Measurements from ENCODE around the gene RNASE9.
"Not testable (repeated sequence)": the region's sequence is repeated elsewhere in the genome, so short reads cannot be mapped to it uniquely, and the experiment has no call there.

The RNASE9 gene

GRCh38 chr14:20572382-20572990 lies 11.6 kb upstream of the RNASE9 start:
- DNase-seq (ENCODE audit: low spot score) = not testable (repeated sequence)

GRCh38 chr14:20570720-20571119 lies 9.9 kb upstream of the RNASE9 start:
- DNase-seq (ENCODE audit: low spot score) = not testable (repeated sequence)

- not testable (repeated sequence) for DNase-seq (ENCODE audit: low spot score)
Measured at GRCh38 chr14:20569865-20570264, 9.0 kb upstream of the RNASE9 start.

- no peak for DNase-seq (ENCODE audit: low spot score)
Measured at GRCh38 chr14:20569066-20569465, 8.2 kb upstream of the RNASE9 start.

- DNase-seq (ENCODE audit: low spot score) = no peak
Measured at GRCh38 chr14:20568393-20568792, 7.5 kb upstream of the RNASE9 start.

- not testable (repeated sequence) for DNase-seq (ENCODE audit: low spot score)
Measured at GRCh38 chr14:20567199-20567598, 6.4 kb upstream of the RNASE9 start.

GRCh38 chr14:20564501-20564997 lies 3.7 kb upstream of the RNASE9 start:
- no peak for DNase-seq (ENCODE audit: low spot score)

GRCh38 chr14:20563971-20564370 lies 3.1 kb upstream of the RNASE9 start:
- DNase-seq (ENCODE audit: low spot score) = no peak

GRCh38 chr14:20559461-20559904 lies 1.4 kb downstream of the RNASE9 start:
- DNase-seq (ENCODE audit: low spot score) = no peak

- no peak for DNase-seq (ENCODE audit: low spot score)
Measured at GRCh38 chr14:20557212-20557542, 3.7 kb downstream of the RNASE9 start.

- no peak for DNase-seq (ENCODE audit: low spot score)
Measured at GRCh38 chr14:20556500-20557211, 4.2 kb downstream of the RNASE9 start.

- DNase-seq (ENCODE audit: low spot score) = no peak
Measured at GRCh38 chr14:20555845-20556244, 5.0 kb downstream of the RNASE9 start.

GRCh38 chr14:20553024-20553423 lies 7.8 kb downstream of the RNASE9 start:
- DNase-seq (ENCODE audit: low spot score) = no peak

- DNase-seq (ENCODE audit: low spot score) = no peak
Measured at GRCh38 chr14:20551606-20552005, 9.2 kb downstream of the RNASE9 start.

GRCh38 chr14:20550926-20551325 lies 9.9 kb downstream of the RNASE9 start:
- no peak for DNase-seq (ENCODE audit: low spot score)

GRCh38 chr14:20548414-20549158 lies 12.3 kb downstream of the RNASE9 start:
- DNase-seq (ENCODE audit: low spot score) = no peak

GRCh38 chr14:20546877-20547276 lies 14.0 kb downstream of the RNASE9 start:
- no peak for DNase-seq (ENCODE audit: low spot score)

GRCh38 chr14:20539906-20540305 lies 20.9 kb downstream of the RNASE9 start:
- no peak for DNase-seq (ENCODE audit: low spot score)

GRCh38 chr14:20530771-20531571 lies 29.9 kb downstream of the RNASE9 start:
- DNase-seq (ENCODE audit: low spot score) = no peak

- DNase-seq (ENCODE audit: low spot score) = no peak
Measured at GRCh38 chr14:20529806-20530205, 31.0 kb downstream of the RNASE9 start.

- DNase-seq (ENCODE audit: low spot score) = no peak
Measured at GRCh38 chr14:20524027-20524426, 36.8 kb downstream of the RNASE9 start.

- DNase-seq (ENCODE audit: low spot score) = no peak
Measured at GRCh38 chr14:20522332-20522731, 38.5 kb downstream of the RNASE9 start.
